Lower leg skin (tissue), 4 donors: ENCODE data around the gene YTHDC1. TPM values are rescaled to one million over a fixed set of nuclear protein-coding genes. Genes with fewer than 3 reads are reported as not detected.

Experiments used
- DNase-seq, 2 donors: peaks; one replicate each; pipeline ENCODE4 v3.0.0-alpha.2; 2019; ENCODE audit warnings: low spot score in 2 of 2
- H3K4me3 ChIP-seq: fragments of 200-600 bp; sonication (generic); 2 replicates; pipeline ENCODE4 v1.5.1; 2017; ENCODE audit warnings: mild to moderate bottlenecking, low read depth; ENCODE audit not compliant: poor library complexity, severe bottlenecking
- CTCF ChIP-seq, 3 donors: fragments of 450-650 bp; IDR thresholded peaks; one replicate each; pipeline ENCODE4 v1.5.1; 2016; ENCODE audit warnings: antibody characterized with exemption in 3 of 3, mild to moderate bottlenecking in 3 of 3, moderate library complexity in 2 of 3
- POLR2A ChIP-seq, 2 donors: fragments of 450-650 bp; IDR thresholded peaks; one replicate each; pipeline ENCODE4 v1.6.1; 2016 to 2017; ENCODE audit warnings: antibody characterized with exemption in 2 of 2, mild to moderate bottlenecking in 1 of 2, moderate library complexity in 1 of 2
- WGBS, 2 donors: methylation state at CpG; one replicate each; pipeline ENCODE4 v1.1.5; 2018; 5-methylcytosine and 5-hydroxymethylcytosine counted together
- intact Hi-C: fragments of 100-400 bp; cut with DNase I; formaldehyde crosslinking; loops from one replicate; pipeline ENCODE4 v1.15.0; 2023; ENCODE audit warnings: low total_unique reads
- total RNA-seq, 4 donors: library from RNA; depleted of rRNA; stranded (reverse); fragments of >200 nt; gene quantifications; one replicate each; pipeline ENCODE4 v1.1.0, GENCODE V29; 2016

The YTHDC1 gene
- total RNA-seq, 4 donors from 2014 or later, result 57.1 to 117 (median 88.0) TPM

- no peak for DNase-seq
Measured at GRCh38 chr4:68349279-68349648, 626 bp downstream of the YTHDC1 start.

GRCh38 chr4:68348577-68348976, 1.3 kb downstream of the YTHDC1 start:
- H3K4me3 ChIP-seq, result peak overlapping the region; percentile 98
- DNase-seq, result no peak
- 1 to 4% methylated on average over 4 of the region's 4 CpGs for WGBS, 2 donors
- intact Hi-C loops, result no loop called here
- TF ChIP-seq POLR2A (IDR thresholded peaks at IDR 0.05) (no peak), CTCF (IDR thresholded peaks at IDR 0.05) (no peak)

More at GRCh38 chr4:68349279-68349648, 626 bp downstream of the YTHDC1 start:
- peak overlapping the region; percentile 98 for H3K4me3 ChIP-seq
- intact Hi-C loops, result no loop called here
- 0% methylated on average over 14 of the region's 14 CpGs for WGBS, 2 donors
- TF ChIP-seq POLR2A (IDR thresholded peaks at IDR 0.05), result no peak
- no peak for TF ChIP-seq CTCF (IDR thresholded peaks at IDR 0.05)

- WGBS, 2 donors, result 12 to 14% methylated on average over 5 of the region's 5 CpGs
- intact Hi-C loops, result no loop called here
- H3K4me3 ChIP-seq, result no peak overlapping the region
- DNase-seq, result no peak
- TF ChIP-seq CTCF (IDR thresholded peaks at IDR 0.05) (no peak), POLR2A (IDR thresholded peaks at IDR 0.05) (no peak)
Measured at GRCh38 chr4:68347845-68348244, 2.0 kb downstream of the YTHDC1 start.

GRCh38 chr4:68346461-68346860, 3.4 kb downstream of the YTHDC1 start:
- DNase-seq, result no peak
- no peak overlapping the region for H3K4me3 ChIP-seq
- 87 to 88% methylated on average over 3 of the region's 3 CpGs for WGBS, 2 donors
- intact Hi-C loops, result no loop called here
- TF ChIP-seq POLR2A (IDR thresholded peaks at IDR 0.05) (no peak), CTCF (IDR thresholded peaks at IDR 0.05) (no peak)

- no peak for DNase-seq
- WGBS, 2 donors, result 84 to 94% methylated on average over 5 of the region's 5 CpGs
- no peak overlapping the region for H3K4me3 ChIP-seq
- no peak for TF ChIP-seq CTCF (IDR thresholded peaks at IDR 0.05)
- no peak for TF ChIP-seq POLR2A (IDR thresholded peaks at IDR 0.05)
- intact Hi-C loops, result no loop called here
Measured at GRCh38 chr4:68344785-68345184, 5.1 kb downstream of the YTHDC1 start.

GRCh38 chr4:68344049-68344448, 5.8 kb downstream of the YTHDC1 start:
- intact Hi-C loops, result no loop called here
- H3K4me3 ChIP-seq, result no peak overlapping the region
- WGBS, 2 donors, result 25 to 33% methylated on average over 2 of the region's 2 CpGs
- DNase-seq, result no peak
- TF ChIP-seq CTCF (IDR thresholded peaks at IDR 0.05) (no peak), POLR2A (IDR thresholded peaks at IDR 0.05) (no peak)
